Hepatic stellate cell (primary cell): ENCODE data around the gene GALNT6.
A peak's percentile ranks its signal among the peaks of the same experiment; 100 is the strongest.
"Not testable (repeated sequence)": the region's sequence is repeated elsewhere in the genome, so short reads cannot be mapped to it uniquely, and the experiment has no call there.

ENCODE experiments used
- DNase-seq: peaks from one replicate; pipeline ENCODE4 v3.0.0; 2011; ENCODE audit warnings: low spot score

The GALNT6 gene

DNA sequence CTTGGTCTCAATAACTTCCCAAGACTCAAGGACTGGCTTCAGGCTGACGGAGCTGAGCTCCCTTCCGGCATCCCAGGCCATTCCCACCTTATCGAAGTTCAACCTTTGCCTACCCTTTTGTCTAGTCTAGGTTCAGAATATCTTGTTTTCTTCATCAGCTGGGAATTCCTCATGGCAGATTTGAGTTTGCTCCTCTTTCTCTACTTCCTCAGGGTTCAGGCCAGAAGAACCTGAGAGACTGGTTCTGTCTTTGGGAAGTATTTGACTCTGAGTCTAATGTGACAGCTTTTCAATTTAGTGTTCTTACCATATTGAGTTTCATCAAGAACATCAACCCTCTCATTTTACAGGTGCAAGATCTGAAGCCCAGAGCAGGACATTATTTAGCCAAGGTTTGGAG, 69.3 kb downstream of the GALNT6 start:
- no peak for DNase-seq

DNA sequence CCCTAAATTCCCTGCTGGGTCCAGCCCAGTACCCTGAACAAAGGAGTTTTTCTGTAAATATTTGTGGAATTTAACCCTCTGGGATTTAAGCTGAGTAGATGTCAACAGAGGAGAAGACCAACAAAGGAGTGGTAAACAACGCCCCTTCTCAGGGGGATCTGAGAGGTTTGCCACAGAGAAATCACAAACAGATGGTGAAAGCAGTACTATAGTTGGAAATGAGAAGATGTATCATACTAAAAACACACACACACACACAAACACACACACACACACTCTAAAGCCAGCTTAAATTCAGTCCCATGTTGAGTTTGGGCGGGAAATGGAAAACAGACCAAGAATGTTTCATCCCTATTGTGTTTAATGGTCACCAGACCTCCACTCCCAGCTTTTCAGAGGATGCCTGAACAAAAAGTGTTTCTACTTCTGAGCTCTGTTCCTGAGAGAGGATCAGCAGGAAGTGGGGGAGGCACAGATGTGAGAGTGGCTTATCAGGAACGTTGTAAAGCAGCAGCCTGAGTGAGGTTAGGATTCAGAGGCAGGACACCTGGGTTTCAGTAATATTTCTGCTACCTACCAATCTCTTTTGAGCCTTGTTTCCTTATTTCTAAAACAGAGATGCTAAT, 70.4 kb downstream of the GALNT6 start:
- no peak for DNase-seq

GRCh38 chr12:51320311-51320694, 70.9 kb downstream of the GALNT6 start:
- no peak for DNase-seq

DNA sequence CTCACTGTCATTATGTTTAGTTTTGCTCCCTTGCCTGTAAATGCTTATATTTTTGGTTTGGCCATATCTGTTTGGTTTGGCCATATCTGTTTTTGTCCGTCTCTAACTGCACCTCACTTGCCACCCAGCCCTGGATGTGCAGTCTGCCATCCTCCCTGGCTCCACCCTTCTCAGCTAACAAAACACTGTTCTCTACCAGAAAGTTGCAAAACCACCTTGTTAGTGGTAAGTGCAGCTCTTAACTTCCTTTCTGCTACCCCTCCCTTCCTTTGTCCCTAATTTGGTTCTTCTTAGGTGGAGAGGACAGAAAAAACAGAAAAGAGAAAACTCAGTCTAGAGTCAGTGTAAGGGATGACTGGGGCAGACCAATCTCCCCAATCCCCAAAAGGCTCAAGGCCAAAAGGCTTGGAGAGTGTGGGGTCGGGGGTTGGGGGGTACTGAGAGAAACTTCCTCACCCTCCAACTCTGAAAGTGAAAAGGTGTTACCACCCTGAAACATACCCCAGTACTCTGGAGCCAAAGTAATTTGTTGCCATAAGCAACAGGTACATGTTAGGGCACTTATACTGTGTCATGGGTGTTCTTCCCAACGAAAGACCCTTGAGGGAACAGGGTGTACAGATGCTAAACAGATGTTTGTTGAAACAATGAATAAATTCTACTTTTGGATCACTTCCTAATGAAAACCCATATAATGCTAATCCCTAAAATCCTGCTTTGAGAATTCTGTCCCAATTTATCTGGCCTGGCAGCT, 72.2 kb downstream of the GALNT6 start:
- no peak for DNase-seq

DNA sequence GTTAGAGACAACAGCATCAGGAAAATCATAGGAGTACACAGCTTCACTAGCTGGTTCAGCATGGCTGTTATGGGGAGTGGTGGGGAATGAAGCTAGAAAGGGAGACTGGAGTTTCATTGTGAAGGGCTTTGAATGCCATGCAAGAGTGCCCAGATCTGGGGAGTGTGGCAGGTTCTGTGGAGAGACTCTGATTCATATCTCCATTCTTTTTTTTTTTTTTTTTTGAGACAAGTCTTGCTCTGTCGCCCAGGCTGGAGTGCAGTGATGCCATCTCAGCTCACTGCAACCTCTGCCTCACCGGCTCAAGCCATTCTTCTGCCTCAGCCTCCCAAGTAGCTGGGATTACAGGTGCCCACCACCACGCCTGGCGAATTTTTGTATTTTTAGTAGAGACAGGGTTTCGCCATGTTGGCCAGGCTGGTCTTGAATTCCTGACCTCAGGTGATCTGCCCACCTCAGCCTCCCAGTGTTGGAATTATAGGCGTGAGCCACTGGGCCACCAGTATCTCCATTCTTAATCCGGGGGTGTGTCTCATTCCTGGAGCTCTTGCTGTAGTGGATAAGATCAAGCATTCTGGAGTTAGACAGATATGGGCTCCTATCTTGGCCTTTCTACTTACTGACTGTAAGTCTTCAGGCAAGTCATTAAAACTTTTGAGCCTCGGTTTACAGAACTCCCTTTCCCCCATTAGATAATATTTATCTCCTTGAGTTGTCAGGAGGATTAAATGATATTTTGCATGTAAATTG, 73.0 kb downstream of the GALNT6 start:
- not testable (repeated sequence) for DNase-seq

- DNase-seq: no peak
Observed at GRCh38 chr12:51311389-51311788, 79.8 kb downstream of the GALNT6 start.

DNA sequence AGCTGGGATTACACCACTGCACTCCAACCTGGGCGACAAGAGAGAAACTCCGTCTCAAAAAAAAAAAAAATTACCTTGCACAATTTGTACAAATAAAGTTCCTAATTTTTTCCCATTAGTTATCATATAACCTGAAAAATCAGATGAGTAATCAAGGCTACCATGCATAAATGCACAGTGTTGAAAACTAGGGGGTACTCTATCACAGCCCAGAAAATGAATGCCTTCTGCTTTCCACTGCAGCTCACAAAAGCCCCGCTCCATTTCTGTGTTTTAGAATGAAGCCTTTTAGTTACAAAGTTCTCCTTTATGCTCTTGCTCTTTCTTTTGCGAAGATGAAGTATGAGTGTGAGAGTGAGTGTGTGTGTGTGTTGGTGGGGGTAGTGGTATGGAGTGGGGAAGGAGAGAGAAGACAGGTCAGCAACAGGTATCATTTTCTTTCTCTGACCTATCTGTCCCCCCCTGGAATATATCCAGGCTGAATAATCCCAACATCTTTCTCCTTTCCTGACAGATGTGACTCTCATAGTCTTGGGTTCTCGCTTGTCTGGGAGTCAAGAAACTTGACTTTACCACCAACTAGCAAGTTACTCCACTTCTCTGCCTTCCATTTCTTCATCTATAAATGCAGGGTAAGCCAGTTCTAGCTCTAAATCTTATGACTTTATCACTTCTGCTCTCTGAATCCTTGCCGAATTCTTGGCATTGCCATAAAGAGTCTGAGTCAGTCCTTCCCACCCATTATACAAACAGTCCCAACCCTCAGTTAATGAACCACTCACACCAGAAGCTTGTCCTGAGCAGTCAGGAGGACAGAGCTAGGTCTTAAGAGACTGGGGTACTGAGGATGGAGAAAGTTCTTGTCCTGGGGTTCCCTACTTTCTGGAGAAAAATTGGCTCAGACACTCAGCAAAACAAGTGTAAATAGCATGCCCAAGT, 83.3 kb downstream of the GALNT6 start:
- peak; percentile 76 for DNase-seq

- DNase-seq: no peak
Observed at GRCh38 chr12:51306507-51306906, 84.7 kb downstream of the GALNT6 start.
